Cardiac fibroblast (primary cell): ENCODE measurements around the gene C19orf12.
"Not testable (repeated sequence)": the region's sequence is repeated elsewhere in the genome, so short reads cannot be mapped to it uniquely, and the experiment has no call there.

Source experiments
- DNase-seq, 2 donors: peaks; one replicate each; pipeline versions ENCODE4 v3.0.0 to v3.0.0-alpha.2; 2010; ENCODE audit warnings: low read depth in 2 of 2
- H3K4me3 ChIP-seq, 2 donors: replicated peaks in 1 of 2; 1 replicate in 1 of 2; 2 replicates in 1 of 2; pipeline ENCODE4 v1.5.1; 2011; ENCODE audit warnings: low read depth in 2 of 2, low read length in 2 of 2, mild to moderate bottlenecking in 2 of 2, moderate library complexity in 1 of 2
- TF ChIP-seq, protein P1 (sequence below): IDR thresholded peaks from one replicate; pipeline ENCODE4 v1.5.1; 2011; ENCODE audit warnings: low read depth, mild to moderate bottlenecking, low read length, inconsistent platforms

Gene C19orf12

DNA sequence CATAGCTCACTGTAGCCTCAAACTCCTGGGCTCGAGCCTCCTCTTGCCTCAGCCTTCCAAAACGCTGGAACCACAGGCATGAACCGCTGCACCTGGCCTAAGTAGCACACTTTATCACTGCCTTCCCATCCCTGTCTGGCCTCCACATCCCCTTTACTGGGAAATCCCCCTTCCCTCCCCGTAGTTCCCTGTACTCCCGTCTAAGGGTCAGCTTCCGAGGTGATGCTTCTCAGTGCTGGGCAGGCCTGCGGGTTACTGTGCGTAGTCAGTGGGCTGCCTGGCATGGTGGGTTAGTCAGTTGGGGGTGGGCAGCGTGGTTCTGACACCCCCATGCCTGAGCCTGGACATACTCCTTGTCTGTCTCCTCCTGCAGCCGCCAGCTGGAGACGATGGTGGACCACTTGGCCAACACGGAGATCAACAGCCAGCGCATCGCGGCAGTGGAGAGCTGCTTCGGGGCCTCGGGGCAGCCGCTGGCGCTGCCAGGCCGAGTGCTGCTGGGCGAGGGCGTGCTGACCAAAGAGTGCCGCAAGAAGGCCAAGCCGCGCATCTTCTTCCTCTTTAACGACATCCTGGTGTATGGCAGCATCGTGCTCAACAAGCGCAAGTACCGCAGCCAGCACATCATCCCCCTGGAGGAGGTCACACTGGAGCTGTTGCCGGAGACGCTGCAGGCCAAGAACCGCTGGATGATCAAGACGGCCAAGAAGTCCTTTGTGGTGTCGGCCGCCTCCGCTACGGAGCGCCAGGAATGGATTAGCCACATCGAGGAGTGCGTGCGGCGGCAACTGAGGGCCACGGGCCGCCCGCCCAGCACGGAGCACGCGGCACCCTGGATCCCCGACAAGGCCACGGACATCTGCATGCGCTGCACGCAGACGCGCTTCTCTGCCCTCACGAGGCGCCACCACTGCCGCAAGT is 41.4 kb downstream of the C19orf12 start:
- TF ChIP-seq, protein P1, sequence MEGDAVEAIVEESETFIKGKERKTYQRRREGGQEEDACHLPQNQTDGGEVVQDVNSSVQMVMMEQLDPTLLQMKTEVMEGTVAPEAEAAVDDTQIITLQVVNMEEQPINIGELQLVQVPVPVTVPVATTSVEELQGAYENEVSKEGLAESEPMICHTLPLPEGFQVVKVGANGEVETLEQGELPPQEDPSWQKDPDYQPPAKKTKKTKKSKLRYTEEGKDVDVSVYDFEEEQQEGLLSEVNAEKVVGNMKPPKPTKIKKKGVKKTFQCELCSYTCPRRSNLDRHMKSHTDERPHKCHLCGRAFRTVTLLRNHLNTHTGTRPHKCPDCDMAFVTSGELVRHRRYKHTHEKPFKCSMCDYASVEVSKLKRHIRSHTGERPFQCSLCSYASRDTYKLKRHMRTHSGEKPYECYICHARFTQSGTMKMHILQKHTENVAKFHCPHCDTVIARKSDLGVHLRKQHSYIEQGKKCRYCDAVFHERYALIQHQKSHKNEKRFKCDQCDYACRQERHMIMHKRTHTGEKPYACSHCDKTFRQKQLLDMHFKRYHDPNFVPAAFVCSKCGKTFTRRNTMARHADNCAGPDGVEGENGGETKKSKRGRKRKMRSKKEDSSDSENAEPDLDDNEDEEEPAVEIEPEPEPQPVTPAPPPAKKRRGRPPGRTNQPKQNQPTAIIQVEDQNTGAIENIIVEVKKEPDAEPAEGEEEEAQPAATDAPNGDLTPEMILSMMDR = no peak
- H3K4me3 ChIP-seq = no peak overlapping the region
- DNase-seq = no peak

GRCh38 chr19:29672933-29673336 is 42.1 kb downstream of the C19orf12 start:
- DNase-seq = no peak
- TF ChIP-seq, protein P1 = no peak
- H3K4me3 ChIP-seq = no peak overlapping the region

DNA sequence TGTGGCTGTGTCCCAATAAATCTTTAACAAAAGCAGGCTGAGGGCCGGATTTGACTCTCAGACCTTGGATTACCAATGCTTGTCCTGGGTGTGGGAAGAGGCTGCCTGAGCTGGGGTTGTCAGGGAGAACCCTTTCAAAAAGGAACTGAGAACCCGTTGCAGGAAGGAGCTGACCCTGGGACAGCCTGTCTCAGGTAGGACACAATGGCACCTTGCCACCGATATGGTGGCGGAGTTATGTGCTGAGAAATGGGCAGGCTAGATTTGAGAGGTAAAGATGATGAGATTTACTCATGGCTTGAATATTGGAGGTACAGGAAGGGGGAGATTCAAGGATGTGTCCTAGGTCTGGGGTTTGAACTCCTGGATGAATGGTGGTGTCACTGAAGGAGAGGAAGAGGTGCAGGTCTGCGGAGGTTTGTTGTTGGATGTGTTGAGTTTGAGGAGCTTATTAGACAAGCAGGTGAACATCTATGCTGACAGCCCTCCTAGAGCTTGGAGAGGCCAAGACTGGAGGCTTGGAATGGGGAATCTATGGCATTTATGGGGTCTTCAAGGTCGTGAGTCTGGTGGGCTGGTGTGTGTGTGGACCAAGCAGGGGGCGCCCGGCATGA is 42.6 kb downstream of the C19orf12 start:
- TF ChIP-seq, protein P1 = no peak
- no peak overlapping the region for H3K4me3 ChIP-seq
- DNase-seq = no peak

DNA sequence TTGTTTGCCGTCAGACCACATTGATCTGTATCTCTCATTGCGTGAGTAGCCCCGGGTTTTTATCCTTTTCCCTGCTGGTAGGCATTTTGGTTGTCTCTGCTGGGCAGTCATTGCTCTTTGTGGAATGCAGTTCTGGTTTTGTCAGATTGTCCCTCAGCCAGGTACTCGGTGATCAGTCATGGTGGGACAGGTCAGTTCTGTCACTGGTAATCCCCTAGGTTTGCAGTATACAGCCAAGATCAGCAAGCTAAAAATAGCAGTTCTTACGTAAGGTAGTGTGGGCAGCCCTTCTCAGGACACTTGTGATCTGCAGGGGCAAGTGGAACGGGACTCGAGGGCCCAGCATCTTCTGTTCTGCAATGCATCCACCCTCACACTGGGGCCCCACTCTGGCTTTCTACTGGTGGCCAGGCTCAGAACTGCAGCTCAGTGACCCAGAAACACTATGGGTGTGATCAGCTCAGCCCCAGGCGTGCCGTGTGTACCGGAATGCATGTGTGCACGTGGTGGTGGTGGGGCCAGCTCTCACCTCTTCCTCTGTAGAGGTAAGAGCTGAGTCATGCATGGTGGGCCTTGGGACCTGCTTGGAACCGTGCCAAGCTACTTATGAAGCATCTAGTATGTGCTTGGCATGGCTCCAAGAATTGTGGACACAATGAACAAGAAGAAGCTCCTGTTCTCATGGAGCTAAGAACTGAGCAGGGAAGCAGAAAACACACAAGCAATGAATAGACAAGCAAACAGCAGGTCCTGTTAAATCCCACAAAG is 43.5 kb downstream of the C19orf12 start:
- DNase-seq = peak; percentile 61 to 77
- no peak overlapping the region for H3K4me3 ChIP-seq

GRCh38 chr19:29671026-29671392 is 44.1 kb downstream of the C19orf12 start:
- H3K4me3 ChIP-seq, DNase-seq: not testable (repeated sequence)

More for the DNA sequence above, 43.5 kb downstream of the C19orf12 start:
- TF ChIP-seq, protein P1 = peak; percentile 40

DNA sequence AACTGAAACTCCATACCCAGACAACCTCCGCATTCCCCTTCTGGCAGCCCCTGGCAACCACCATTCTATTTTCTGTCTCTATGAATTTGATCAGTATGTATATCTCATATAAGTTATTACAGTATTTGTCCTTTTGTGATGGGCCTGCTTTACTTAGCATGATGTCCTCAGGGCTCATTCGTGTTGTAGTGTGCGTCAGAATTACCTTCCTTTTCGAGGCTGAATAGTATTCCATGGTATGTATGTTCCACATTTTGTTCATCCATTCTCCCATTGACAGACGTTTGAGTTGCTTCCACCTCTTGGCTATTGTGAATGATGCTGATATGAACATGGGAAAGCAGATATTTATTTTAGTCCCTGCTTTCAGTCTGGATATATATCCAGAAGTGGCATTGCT is 44.8 kb downstream of the C19orf12 start:
- TF ChIP-seq, protein P1 = no peak
- H3K4me3 ChIP-seq = no peak overlapping the region
- no peak for DNase-seq
